Stimulated activated CD4-positive, alpha-beta T cell treated with anti-CD3 and anti-CD28 coated beads, TNF-alpha, amount 100 ng/mL, for 4 hours (primary cell): Measurements from ENCODE around the gene RNF212.

ENCODE experiments used
- DNase-seq, 3 experiments: peaks; one replicate each; pipeline ENCODE4 v3.0.0-alpha.2; 2020; ENCODE audit warnings: low read depth in 3 of 3

RNF212 gene

GRCh38 chr4:1036095-1036494 is 77.3 kb downstream of the RNF212 start:
- DNase-seq: no peak

GRCh38 chr4:1035510-1035909 is 77.9 kb downstream of the RNF212 start:
- no peak for DNase-seq

- no peak for DNase-seq
These were observed 79.4 kb downstream of the RNF212 start for GRCh38 chr4:1033840-1034551.

GRCh38 chr4:1032861-1033260 is 80.5 kb downstream of the RNF212 start:
- no peak for DNase-seq

- DNase-seq: no peak
These were observed 81.2 kb downstream of the RNF212 start for GRCh38 chr4:1031956-1032795.

- no peak for DNase-seq
These were observed 82.0 kb downstream of the RNF212 start for GRCh38 chr4:1031346-1031745.

- no peak for DNase-seq
These were observed 82.8 kb downstream of the RNF212 start for GRCh38 chr4:1030559-1030958.

GRCh38 chr4:1030031-1030430 is 83.3 kb downstream of the RNF212 start:
- no peak for DNase-seq

GRCh38 chr4:1029529-1029928 is 83.8 kb downstream of the RNF212 start:
- no peak for DNase-seq

- DNase-seq: no peak
These were observed 84.7 kb downstream of the RNF212 start for GRCh38 chr4:1028574-1029220.

- DNase-seq: no peak
These were observed 85.5 kb downstream of the RNF212 start for GRCh38 chr4:1027915-1028238.

- DNase-seq: no peak
These were observed 86.0 kb downstream of the RNF212 start for GRCh38 chr4:1027219-1027914.

GRCh38 chr4:1026115-1026514 is 87.2 kb downstream of the RNF212 start:
- DNase-seq: peak in 1 of 3 experiments; percentile 15

GRCh38 chr4:1024882-1025545 is 88.3 kb downstream of the RNF212 start:
- DNase-seq: no peak

- no peak for DNase-seq
These were observed 89.2 kb downstream of the RNF212 start for GRCh38 chr4:1023895-1024740.

- no peak for DNase-seq
These were observed 90.2 kb downstream of the RNF212 start for GRCh38 chr4:1023075-1023640.

- DNase-seq: no peak
These were observed 90.7 kb downstream of the RNF212 start for GRCh38 chr4:1022739-1023066.

GRCh38 chr4:1022051-1022738 is 91.2 kb downstream of the RNF212 start:
- DNase-seq: no peak
